ENCODE measurements around the gene FLT1.

FLT1 gene

GRCh38 chr13:28494778-28495537 is at the start of gene FLT1:
Gene FLT1, minus strand, starts transcription at chr13:28495128. Its CDS starts 285 bp downstream, at chr13:28494843.
- Mint-ChIP-seq H3K4me3 (peak within 1 kb of the TSS; percentile 82), H3K9me3 (no peaks in the 10 kb centered on the region), H3K27me3 (peaks cover 54% of the 10 kb centered on the region), H3K36me3 (ENCODE audit: low read depth) (peaks cover 14% of the 10 kb centered on the region), H3K27ac (no peak within 1 kb of the TSS), H3K4me1 (ENCODE audit: low read depth) (peaks cover 39% of the 10 kb centered on the region)
- peak; percentile 68 for DNase-seq

GRCh38 chr13:28544026-28544425 is 49.1 kb upstream of the FLT1 start:
- Mint-ChIP-seq H3K27ac (no peak overlapping the region), H3K27me3 (peaks cover 22% of the 10 kb centered on the region), H3K4me3 (no peak overlapping the region), H3K4me1 (ENCODE audit: low read depth) (peaks cover 32% of the 10 kb centered on the region), H3K9me3 (peaks cover 18% of the 10 kb centered on the region), H3K36me3 (ENCODE audit: low read depth) (no peaks in the 10 kb centered on the region)
- no peak for DNase-seq

GRCh38 chr13:28542804-28543203 is 47.9 kb upstream of the FLT1 start:
- H3K27me3 Mint-ChIP-seq = peaks cover 23% of the 10 kb centered on the region
- no peak for DNase-seq
- H3K9me3 Mint-ChIP-seq = peaks cover 18% of the 10 kb centered on the region
- no peaks in the 10 kb centered on the region for H3K36me3 Mint-ChIP-seq (ENCODE audit: low read depth)
- H3K4me3 Mint-ChIP-seq = no peak overlapping the region
- H3K4me1 Mint-ChIP-seq (ENCODE audit: low read depth) = peaks cover 37% of the 10 kb centered on the region
- peak overlapping the region; percentile 31 for H3K27ac Mint-ChIP-seq

GRCh38 chr13:28541966-28542365 is 47.0 kb upstream of the FLT1 start:
- Mint-ChIP-seq H3K4me1 (ENCODE audit: low read depth) (peaks cover 37% of the 10 kb centered on the region), H3K4me3 (no peak overlapping the region), H3K9me3 (peaks cover 18% of the 10 kb centered on the region), H3K36me3 (ENCODE audit: low read depth) (no peaks in the 10 kb centered on the region), H3K27ac (no peak overlapping the region), H3K27me3 (peaks cover 25% of the 10 kb centered on the region)
- no peak for DNase-seq

- H3K4me3 Mint-ChIP-seq = peak overlapping the region; percentile 5
- no peaks in the 10 kb centered on the region for H3K36me3 Mint-ChIP-seq (ENCODE audit: low read depth)
- peaks cover 37% of the 10 kb centered on the region for H3K4me1 Mint-ChIP-seq (ENCODE audit: low read depth)
- peaks cover 37% of the 10 kb centered on the region for H3K27me3 Mint-ChIP-seq
- no peak for DNase-seq
- H3K9me3 Mint-ChIP-seq = peaks cover 18% of the 10 kb centered on the region
- peak overlapping the region; percentile 89 for H3K27ac Mint-ChIP-seq
Observed at GRCh38 chr13:28540612-28541011, 45.7 kb upstream of the FLT1 start.

- H3K27me3 Mint-ChIP-seq = peaks cover 44% of the 10 kb centered on the region
- peaks cover 16% of the 10 kb centered on the region for H3K9me3 Mint-ChIP-seq
- H3K4me3 Mint-ChIP-seq = peak overlapping the region; percentile 5
- DNase-seq = no peak
- peak overlapping the region; percentile 89 for H3K27ac Mint-ChIP-seq
- no peaks in the 10 kb centered on the region for H3K36me3 Mint-ChIP-seq (ENCODE audit: low read depth)
- H3K4me1 Mint-ChIP-seq (ENCODE audit: low read depth) = peaks cover 37% of the 10 kb centered on the region
Observed at GRCh38 chr13:28539625-28540286, 44.8 kb upstream of the FLT1 start.

- Mint-ChIP-seq H3K27me3 (peaks cover 51% of the 10 kb centered on the region), H3K9me3 (peaks cover 13% of the 10 kb centered on the region), H3K4me3 (no peak overlapping the region), H3K27ac (peak overlapping the region; percentile 89), H3K36me3 (ENCODE audit: low read depth) (no peaks in the 10 kb centered on the region), H3K4me1 (ENCODE audit: low read depth) (peaks cover 42% of the 10 kb centered on the region)
- no peak for DNase-seq
Observed at GRCh38 chr13:28538932-28539331, 44.0 kb upstream of the FLT1 start.

GRCh38 chr13:28537171-28537570 is 42.2 kb upstream of the FLT1 start:
- no peak overlapping the region for H3K4me3 Mint-ChIP-seq
- H3K36me3 Mint-ChIP-seq (ENCODE audit: low read depth) = no peaks in the 10 kb centered on the region
- no peak overlapping the region for H3K27ac Mint-ChIP-seq
- peaks cover 43% of the 10 kb centered on the region for H3K4me1 Mint-ChIP-seq (ENCODE audit: low read depth)
- H3K27me3 Mint-ChIP-seq = peaks cover 52% of the 10 kb centered on the region
- no peaks in the 10 kb centered on the region for H3K9me3 Mint-ChIP-seq
- no peak for DNase-seq

GRCh38 chr13:28536371-28536770 is 41.4 kb upstream of the FLT1 start:
- no peak overlapping the region for H3K27ac Mint-ChIP-seq
- H3K9me3 Mint-ChIP-seq = no peaks in the 10 kb centered on the region
- H3K36me3 Mint-ChIP-seq (ENCODE audit: low read depth) = no peaks in the 10 kb centered on the region
- no peak for DNase-seq
- peaks cover 37% of the 10 kb centered on the region for H3K4me1 Mint-ChIP-seq (ENCODE audit: low read depth)
- H3K4me3 Mint-ChIP-seq = no peak overlapping the region
- peaks cover 52% of the 10 kb centered on the region for H3K27me3 Mint-ChIP-seq

- peaks cover 50% of the 10 kb centered on the region for H3K27me3 Mint-ChIP-seq
- no peak overlapping the region for H3K4me3 Mint-ChIP-seq
- H3K9me3 Mint-ChIP-seq = no peaks in the 10 kb centered on the region
- peaks cover 32% of the 10 kb centered on the region for H3K4me1 Mint-ChIP-seq (ENCODE audit: low read depth)
- H3K36me3 Mint-ChIP-seq (ENCODE audit: low read depth) = no peaks in the 10 kb centered on the region
- DNase-seq = no peak
- H3K27ac Mint-ChIP-seq = no peak overlapping the region
Observed at GRCh38 chr13:28535734-28536133, 40.8 kb upstream of the FLT1 start.

- peaks cover 50% of the 10 kb centered on the region for H3K27me3 Mint-ChIP-seq
- H3K27ac Mint-ChIP-seq = no peak overlapping the region
- no peak for DNase-seq
- H3K4me3 Mint-ChIP-seq = no peak overlapping the region
- H3K9me3 Mint-ChIP-seq = no peaks in the 10 kb centered on the region
- no peaks in the 10 kb centered on the region for H3K36me3 Mint-ChIP-seq (ENCODE audit: low read depth)
- peaks cover 23% of the 10 kb centered on the region for H3K4me1 Mint-ChIP-seq (ENCODE audit: low read depth)
Observed at GRCh38 chr13:28534801-28535200, 39.9 kb upstream of the FLT1 start.

GRCh38 chr13:28534210-28534609 is 39.3 kb upstream of the FLT1 start:
- no peak for DNase-seq
- Mint-ChIP-seq H3K27ac (no peak overlapping the region), H3K9me3 (no peaks in the 10 kb centered on the region), H3K27me3 (peaks cover 50% of the 10 kb centered on the region), H3K4me1 (ENCODE audit: low read depth) (peaks cover 18% of the 10 kb centered on the region), H3K4me3 (no peak overlapping the region), H3K36me3 (ENCODE audit: low read depth) (no peaks in the 10 kb centered on the region)

GRCh38 chr13:28533441-28534166 is 38.7 kb upstream of the FLT1 start:
- Mint-ChIP-seq H3K4me3 (peak overlapping the region; percentile 65), H3K36me3 (ENCODE audit: low read depth) (no peaks in the 10 kb centered on the region), H3K27ac (no peak overlapping the region), H3K4me1 (ENCODE audit: low read depth) (peaks cover 12% of the 10 kb centered on the region), H3K27me3 (peaks cover 53% of the 10 kb centered on the region), H3K9me3 (no peaks in the 10 kb centered on the region)
- DNase-seq = no peak

- H3K36me3 Mint-ChIP-seq (ENCODE audit: low read depth) = no peaks in the 10 kb centered on the region
- DNase-seq = no peak
Observed at GRCh38 chr13:28533125-28533436, 38.2 kb upstream of the FLT1 start.

More at GRCh38 chr13:28533125-28533436, 38.2 kb upstream of the FLT1 start:
- peak overlapping the region; percentile 56 for H3K27ac Mint-ChIP-seq
- peaks cover 57% of the 10 kb centered on the region for H3K27me3 Mint-ChIP-seq
- H3K9me3 Mint-ChIP-seq = no peaks in the 10 kb centered on the region
- H3K4me3 Mint-ChIP-seq = peak overlapping the region; percentile 65
- peaks cover 11% of the 10 kb centered on the region for H3K4me1 Mint-ChIP-seq (ENCODE audit: low read depth)
